T follicular helper cell (primary cell): Measurements from ENCODE around the gene REG3A.

Experiments
- DNase-seq: peaks from one replicate; pipeline ENCODE4 v3.0.0-alpha.2; 2020; ENCODE audit warnings: low read depth
- total RNA-seq, 2 experiments: gene quantifications; one replicate each; lab custom pipeline; 2026; lab: John Stamatoyannopoulos, UW

REG3A gene
- total RNA-seq, result 0 reads per million in 2 experiments

DNA sequence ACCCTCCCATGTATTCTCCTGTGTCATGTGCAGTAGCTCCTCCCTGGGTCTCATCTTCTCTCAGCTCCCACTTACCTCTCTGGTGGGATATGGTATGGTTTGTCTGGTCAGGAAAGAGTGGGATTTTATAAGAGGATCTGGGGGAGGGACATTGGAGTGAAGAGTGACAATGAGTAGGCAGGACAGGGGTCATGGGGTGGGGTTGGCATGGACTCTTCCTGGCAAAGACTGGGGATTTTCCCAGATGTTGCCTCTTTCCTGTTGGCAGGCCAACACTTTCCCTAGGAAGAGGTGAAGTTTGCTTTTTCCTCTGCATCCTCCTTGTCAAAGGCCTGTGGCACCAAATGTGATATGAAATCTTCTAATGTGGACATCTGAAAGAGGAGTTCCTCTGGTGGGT, at the start of gene REG3A:
REG3A (minus strand) TSS at position 101 of the 400 bp plus-strand sequence. CDS start 348 bp downstream, outside the sequence.
- DNase-seq, result no peak

DNA sequence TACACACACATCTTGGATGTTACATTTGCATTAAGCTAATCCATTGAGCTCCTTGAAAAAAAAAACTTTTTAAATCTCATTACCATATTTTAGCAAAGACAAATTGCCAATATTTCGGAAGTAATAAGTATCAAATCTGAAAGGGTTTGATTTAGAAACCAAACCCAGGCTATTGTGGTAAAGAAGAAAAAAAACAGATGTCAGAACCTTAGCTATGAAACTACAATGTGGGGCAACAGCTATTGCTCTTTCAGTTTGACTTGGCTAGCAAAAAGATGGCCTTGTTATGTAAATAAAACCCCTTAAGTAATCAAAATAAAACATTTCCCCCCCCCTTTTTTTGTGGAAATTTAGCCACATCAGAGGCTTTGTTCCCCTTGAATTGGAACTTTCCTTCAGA, 41.2 kb upstream of the REG3A start:
- no peak for DNase-seq

DNA sequence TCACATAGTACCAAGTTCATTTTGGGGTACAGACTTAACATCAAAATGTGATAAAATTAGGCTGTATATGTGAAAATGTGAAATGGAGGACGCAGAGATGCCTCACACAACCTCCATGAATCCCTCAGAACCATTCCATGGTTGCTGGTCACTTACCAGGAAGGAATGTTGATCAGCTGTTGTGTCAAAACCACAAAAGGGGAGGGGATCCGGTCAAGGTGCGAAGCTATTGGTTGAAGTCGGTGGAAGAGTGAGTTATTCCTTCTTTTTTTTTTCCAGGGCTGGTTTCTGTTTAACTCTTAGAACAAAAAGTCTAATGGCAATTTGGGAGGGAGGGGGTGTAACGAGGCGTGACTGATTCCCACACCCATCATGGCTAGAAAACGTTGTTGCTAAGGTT, 32.3 kb upstream of the REG3A start:
- DNase-seq, result no peak

DNA sequence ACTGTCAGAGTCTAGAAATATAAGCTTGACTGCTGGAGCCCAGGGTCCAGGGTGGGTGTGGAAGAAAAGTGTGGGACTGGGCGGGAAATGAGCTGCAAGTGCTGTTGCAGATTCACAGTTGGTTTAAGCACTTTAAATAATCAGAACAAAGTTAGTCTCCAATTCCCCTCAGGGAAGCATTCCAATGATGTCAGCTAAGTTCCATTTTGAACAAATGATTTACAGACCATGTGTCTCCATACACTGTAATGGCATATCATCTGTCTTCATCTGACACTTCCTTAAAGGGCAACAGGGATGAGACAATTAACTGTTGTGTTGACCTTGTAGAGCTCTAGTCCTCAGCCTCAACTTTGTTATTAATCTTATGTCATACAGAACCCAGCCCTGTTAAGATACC, 31.5 kb upstream of the REG3A start:
- no peak for DNase-seq

DNA sequence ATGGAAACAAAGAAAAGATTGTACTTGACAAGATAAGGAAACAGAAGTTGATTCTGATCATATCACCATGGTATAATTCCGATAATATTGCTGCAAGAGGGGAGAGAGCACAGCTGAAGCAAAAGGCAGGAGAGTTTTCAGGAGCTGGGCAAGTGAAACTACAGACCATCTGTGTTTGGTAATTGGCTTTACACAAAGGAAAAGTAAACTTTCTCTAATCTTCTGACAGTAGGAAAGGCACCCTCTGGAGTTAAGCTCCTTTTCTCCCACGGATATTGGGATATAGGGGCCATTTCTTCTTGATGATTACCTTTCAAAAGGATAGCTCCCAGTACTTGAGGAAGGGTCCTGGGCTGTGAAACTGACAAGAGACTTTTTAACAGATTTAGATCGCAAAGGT, 29.9 kb upstream of the REG3A start:
- DNase-seq, result no peak

- DNase-seq, result no peak
Measured at GRCh38 chr2:79181617-79182016, 22.1 kb upstream of the REG3A start.

- DNase-seq, result no peak
Measured at GRCh38 chr2:79180092-79180491, 20.5 kb upstream of the REG3A start.

DNA sequence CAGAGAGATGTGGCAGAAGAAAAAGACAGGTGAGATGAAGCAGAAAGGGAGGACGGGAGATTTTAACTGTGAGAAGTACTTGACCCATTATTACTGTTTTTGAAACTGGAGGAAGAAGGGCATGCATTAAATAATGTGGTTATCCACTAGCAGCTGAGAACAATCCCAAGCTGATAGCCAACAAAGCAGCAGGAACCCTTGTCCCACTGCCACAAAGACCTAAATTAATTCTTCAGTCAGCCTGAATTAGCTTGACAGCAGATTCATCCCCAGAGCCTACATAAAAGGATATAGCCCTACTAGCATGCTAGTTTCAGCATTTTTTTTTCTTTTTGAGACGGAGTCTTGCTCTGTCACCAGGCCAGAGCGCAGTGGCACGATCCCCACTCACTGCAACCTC, 19.5 kb upstream of the REG3A start:
- DNase-seq, result no peak

- DNase-seq, result no peak
Measured at GRCh38 chr2:79178076-79178674, 18.6 kb upstream of the REG3A start.

DNA sequence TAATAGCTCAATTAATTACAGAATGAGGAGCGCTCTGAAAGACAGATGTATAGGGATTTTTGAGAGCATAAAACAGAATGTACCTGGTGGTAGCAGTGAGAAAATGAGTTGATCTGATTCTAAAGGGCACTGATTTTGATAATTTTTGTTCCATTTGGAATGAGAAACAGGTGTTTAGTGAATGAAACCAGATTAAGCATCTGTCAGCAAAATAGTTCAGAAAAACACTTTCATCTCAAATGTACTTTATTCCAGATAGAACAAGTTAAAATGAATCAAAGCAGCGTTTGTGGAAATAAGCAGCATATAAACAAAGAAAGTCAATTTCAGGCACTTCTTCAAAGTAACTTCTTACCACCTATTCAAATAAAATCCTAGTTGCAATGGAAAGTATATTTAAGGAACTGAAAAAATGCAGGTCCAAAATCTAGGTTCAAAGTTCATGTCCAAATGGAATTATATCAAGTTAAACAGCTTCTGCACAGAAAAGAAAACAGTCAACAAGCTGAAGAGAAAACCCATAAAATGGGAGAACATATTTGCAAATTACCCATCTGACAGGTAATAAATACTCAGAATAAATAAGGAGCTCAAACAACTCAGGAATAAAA, 11.9 kb upstream of the REG3A start:
- no peak for DNase-seq

DNA sequence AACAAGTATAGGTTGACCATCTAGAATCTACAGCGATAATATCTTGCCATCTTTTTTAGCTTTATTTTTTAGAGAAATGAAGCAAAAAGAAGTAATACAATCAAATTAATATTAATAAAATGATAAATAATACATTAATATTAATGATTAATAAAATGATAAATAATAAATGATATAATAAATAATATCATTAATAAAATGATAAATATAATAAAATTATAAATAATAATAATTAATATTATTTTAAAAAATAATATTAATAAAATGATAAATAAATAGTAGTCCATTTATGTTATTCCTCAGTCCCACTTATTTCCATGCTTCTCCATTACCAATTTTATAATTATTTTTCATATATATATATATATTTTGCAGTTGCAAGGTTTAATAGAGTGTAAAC, 3.2 kb upstream of the REG3A start:
- DNase-seq, result no peak

- DNase-seq, result no peak
Measured at GRCh38 chr2:79162132-79162531, 2.6 kb upstream of the REG3A start.

GRCh38 chr2:79159030-79159429, 523 bp downstream of the REG3A start:
- no peak for DNase-seq

DNA sequence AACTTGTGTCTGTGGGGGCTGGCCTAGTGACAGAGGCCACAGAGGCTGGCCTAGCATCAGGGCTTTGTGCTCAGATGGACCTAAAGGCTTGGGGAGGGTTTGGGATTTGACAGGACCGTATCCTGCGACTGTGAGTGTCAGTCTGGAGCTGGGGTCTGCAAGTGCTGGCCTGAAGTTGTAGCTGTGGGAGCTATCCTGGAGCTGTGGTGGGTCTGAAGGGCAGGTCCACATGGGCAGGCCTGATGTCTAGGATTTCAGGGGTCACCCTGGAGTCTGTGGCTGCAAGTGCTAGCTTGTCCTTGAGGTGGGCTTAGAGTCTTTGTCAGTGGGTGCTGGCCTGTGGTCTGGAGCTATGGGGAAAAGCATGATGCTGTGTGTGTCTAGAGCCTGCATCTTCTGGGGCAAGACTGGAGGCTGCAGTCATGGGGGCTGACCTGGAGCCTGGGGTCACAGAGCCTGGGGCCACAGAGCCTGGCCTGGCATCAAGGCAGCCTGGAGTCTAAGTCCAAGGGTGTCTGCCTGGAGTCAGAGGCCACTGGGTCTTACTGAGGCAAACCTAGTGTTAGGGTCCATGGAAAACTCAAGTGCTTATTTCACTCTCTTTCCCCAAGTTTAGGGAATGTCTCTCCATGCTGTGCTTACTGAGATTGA, 3.6 kb downstream of the REG3A start:
- no peak for DNase-seq

DNA sequence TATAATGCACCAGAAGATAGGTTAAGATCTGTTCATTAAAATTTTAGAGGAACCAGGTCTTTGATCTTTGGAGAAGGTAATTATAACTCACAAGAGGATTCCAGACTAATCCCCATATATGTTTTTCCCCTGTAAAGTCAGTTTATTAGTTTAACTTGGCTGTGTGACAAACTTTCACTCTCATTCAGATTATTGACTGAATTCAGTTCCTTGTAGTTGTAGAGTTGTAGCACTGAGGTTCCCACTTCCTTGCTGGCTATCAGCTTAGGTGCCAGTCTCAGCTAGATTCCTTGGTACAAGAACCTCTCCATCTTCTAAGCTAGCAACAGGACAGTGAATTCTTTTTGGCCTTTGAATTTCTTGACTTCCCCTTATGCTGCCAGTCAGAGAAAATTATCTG, 20.1 kb downstream of the REG3A start:
- DNase-seq, result no peak

GRCh38 chr2:79138385-79138784, 21.2 kb downstream of the REG3A start:
- DNase-seq, result no peak

GRCh38 chr2:79131687-79132086, 27.9 kb downstream of the REG3A start:
- no peak for DNase-seq

DNA sequence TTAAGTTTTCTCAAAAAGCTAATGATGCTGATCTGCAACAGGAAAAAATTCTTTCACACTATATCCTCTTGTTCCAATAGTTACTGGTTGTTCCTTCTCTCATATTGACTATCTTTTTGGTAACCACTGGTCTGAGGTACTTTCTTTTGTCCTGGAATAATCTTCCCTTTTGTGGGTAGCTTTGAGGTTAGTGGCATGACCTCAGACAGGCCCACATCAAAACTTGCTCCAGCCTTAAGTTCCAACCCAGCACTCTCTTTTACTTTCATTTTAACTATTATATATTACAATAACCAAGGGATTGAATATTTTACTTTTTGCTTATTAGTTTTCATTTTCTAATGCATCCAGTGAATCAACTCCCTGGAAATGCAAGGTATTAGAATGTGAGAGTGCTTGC, 29.7 kb downstream of the REG3A start:
- DNase-seq, result no peak

- no peak for DNase-seq
Measured at GRCh38 chr2:79129260-79129659, 30.3 kb downstream of the REG3A start.

DNA sequence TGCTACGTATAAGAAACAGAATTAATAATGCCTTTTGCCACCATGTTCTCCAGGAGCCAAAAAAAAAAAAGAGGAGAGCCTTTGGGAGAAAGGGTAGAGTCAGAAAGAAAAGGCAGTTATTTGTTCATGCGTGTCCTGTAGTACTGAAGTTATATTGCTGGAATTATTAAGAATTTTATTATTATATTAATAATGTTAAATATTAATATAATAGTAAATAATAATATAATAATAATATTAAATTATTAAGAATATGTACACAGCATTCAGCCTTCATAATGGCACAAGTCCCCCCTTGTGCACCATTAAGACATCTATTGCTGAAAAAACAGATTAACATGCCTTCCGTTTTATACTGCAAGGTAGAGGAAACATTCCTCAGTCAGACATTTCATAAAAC, 31.1 kb downstream of the REG3A start:
- DNase-seq, result no peak

- DNase-seq, result no peak
Measured at GRCh38 chr2:79125721-79125985, 33.9 kb downstream of the REG3A start.

GRCh38 chr2:79124907-79125720, 34.4 kb downstream of the REG3A start:
- no peak for DNase-seq

- DNase-seq, result no peak
Measured at GRCh38 chr2:79122676-79123075, 36.9 kb downstream of the REG3A start.
